Skin of body (tissue), 2 donors: ENCODE data around the gene GID8. TPM values are rescaled to one million over a fixed set of nuclear protein-coding genes. Genes with fewer than 3 reads are reported as not detected.

Experiments
- DNase-seq: peaks from one replicate; lab custom pipeline; 2025; lab: John Stamatoyannopoulos, UW
- total RNA-seq: library from RNA; depleted of rRNA; stranded (reverse); fragments of >200 nt; gene quantifications from one replicate; pipeline ENCODE4 v1.2.3, GENCODE V29; 2014

GID8 gene
- total RNA-seq, 1 donor from 2014 or later = 41.8 TPM

DNA sequence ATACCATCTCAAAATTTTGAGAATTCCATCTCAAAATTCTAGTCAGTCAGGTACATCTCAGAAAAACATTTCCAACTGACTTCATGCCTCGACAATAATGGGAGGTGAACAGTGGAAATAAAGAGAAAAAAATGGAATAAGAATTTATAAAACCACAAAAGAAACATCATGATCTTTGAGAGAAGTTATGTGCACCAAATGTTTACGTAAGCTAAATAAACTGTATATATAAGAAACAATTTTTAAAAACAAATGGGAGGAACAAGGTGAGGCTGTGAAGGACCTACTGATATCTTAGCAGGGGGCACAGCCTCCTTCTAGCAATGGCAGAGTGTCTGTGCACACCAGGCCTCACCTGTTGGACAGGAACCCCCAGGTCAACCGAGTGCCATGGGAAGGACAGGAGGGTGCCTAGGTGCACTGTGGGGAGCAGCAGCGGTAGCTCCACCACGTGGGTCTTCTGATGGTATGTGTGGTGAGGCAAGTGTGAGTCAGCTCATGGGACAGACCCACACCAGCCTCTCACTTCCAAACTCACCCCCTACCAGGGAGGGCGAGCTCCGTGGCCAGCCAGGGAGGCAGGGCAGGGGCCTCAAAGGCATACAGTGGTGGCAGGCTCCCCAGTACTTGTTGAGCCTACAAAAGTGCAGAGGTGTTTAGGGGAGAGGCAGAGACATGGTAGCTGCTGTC is 34.9 kb upstream of the GID8 start:
- DNase-seq = no peak

DNA sequence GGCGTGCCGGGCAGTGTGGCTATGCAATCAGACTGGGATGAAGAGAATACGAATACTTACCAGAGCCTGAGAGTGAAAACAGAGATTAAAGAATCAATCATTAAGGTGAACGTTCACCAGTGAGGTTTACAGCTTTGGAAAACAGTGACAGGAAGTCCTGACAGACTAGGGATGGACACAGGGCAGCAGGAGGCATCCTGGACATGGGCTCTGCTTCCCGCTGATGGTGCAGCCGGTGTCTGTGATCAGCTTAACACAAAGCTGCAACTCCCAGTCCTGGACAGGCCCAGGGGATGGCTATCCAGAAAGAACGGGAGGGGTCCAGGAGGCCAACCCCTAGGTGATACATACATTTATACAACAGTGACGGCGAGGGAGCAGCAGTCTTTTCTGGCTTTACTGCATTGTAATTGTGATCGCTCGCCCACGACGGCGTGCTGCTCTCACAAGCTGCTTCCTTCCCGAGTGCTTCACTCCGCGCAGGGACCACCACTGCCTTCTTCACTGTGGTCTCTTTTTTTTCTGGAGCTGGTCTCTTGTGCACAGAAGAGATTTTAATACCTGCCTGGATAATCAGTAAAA is 32.3 kb upstream of the GID8 start:
- DNase-seq = no peak

DNA sequence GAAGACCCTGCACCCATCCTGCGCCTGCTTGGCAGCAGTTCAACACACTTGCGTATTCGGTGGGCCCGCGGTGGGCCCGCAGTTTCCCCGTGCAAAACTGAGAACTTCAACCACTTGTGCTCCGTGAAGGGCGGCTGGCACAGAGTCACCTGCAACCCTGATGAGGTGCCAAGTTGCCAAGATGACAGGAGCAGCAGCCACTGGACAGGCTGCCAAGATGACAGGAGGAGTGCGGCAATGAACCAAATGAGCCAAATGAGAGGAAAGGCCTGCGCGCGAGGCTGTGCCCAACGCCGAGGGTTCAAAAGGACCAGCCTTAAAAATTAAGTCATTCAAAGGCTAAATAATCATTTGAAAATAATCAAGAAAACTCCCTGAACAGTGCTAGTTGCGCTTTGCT is 31.7 kb upstream of the GID8 start:
- no peak for DNase-seq

GRCh38 chr20:62906647-62907375 is 31.1 kb upstream of the GID8 start:
- no peak for DNase-seq

DNA sequence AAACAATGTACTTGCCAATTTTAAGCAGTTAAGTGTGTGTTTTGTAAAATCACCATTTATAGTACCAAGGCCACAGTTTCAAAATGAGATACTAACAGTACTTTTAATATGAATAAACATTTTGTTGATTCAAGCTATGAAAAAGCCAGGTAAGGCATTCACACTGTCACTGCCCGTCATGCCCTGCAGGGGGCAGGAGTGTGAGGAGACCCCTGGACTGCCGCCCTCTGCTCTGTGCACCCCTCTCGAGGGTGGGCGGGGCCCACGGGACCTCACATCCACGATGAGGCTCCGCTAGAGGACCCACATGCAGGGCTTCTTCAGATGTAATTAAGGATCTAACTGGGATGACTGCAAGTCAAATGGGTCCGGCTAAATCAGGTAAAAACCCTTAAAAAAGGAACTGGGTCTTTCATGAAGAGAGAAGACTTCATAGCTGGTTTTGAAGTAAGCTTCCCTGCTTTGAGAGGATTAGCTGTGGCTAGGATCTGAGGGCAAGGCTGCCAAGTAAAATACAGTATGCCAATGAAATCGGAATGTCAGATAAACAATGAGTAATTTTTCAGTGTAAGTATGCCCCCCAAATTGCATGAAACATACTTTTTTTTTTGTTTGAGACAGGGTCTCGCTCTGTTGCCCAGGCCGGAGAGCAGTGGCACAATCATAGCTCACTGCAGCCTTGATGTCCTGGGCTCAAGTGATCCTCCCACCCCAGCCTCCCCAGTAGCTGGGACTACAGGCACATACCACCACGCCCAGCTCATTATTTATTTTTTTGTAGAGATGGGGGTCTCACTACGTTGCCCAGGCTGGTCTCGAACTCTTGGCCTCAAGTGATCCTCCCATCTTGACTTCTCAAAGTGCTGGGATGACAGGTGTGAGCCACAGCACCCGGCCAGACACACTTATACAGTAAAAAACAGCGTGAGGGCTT is 30.3 kb upstream of the GID8 start:
- DNase-seq = no peak

- DNase-seq = no peak
Measured at GRCh38 chr20:62908971-62909791, 28.8 kb upstream of the GID8 start.

DNA sequence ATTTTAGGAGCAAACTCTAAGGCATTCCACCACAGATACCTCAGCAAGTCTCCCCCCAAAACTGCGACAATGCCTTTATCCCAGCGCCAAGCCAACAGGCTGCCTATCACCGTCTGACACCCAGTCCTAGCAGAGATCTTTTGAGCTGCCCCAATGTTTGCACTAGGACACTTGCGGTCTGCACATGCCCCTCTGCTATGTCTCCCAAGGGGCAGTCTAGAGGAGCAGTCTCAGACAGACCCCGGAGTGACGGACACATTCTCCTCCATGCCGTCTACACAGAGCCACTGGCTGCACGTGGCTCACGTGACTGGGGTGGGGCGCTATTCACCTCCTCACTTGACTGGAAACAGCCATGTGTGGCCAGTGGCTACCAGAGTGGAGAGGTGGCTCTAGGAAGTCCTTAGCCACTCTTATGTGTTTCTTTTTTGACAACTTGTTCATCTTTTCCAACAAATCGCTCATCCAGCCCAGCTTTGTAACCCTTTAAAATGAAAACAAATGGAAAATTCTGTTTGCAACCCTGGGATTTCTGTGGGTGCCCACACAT is 27.7 kb upstream of the GID8 start:
- DNase-seq = no peak

GRCh38 chr20:62910777-62911497 is 27.0 kb upstream of the GID8 start:
- no peak for DNase-seq

- no peak for DNase-seq
Measured at GRCh38 chr20:62911701-62912280, 26.2 kb upstream of the GID8 start.

DNA sequence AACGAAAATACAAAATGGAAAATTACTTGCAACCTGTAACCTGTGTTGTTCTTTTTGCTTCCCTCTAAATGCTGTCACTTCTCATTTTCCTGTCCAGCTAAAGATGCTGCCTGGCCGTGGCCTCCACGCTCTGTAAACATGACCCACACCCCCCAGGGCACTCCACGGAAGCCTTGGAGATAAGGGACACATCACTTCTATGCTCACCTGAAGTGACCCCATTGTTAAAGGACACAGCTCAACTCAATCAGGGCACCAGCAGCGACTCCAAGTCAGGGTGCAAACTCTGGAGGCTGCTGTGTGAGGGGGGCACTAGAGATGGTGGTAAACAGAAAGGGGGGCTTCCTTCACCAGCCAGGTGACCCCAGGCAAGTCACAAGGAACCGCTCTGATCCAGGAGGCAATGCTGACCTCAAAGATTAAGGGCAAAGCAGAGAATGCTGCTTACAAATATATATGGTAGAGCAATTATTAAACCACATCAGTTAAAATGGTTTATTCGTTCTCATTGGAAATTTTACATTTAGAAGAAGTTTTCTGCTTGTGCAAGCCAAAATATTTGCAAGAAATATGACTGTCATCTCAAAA is 24.8 kb upstream of the GID8 start:
- DNase-seq = no peak

- DNase-seq = no peak
Measured at GRCh38 chr20:62914436-62914835, 23.5 kb upstream of the GID8 start.

DNA sequence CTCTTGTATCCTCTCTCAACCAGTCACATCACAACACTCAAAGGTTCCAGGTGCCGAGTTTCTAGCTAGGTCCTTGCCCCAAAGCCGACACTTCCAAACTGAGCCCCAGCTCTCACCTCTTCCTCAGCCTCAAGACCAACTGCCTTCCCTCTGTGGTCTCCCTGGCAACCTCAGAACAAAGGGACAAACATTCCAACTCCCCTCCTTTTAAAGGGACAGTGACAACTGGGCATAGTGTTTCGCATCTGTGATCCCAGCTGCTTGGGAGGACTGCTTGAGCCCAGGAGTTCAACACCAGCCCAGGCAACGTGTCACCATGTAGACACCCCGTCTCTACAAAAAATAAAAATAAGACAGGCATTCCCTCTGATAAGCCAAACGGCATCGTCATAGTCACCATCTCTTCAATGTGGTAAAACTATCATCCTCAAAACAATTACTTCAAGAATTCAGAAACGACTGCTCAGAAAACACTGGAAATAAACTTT is 22.9 kb upstream of the GID8 start:
- DNase-seq = peak; percentile 17

DNA sequence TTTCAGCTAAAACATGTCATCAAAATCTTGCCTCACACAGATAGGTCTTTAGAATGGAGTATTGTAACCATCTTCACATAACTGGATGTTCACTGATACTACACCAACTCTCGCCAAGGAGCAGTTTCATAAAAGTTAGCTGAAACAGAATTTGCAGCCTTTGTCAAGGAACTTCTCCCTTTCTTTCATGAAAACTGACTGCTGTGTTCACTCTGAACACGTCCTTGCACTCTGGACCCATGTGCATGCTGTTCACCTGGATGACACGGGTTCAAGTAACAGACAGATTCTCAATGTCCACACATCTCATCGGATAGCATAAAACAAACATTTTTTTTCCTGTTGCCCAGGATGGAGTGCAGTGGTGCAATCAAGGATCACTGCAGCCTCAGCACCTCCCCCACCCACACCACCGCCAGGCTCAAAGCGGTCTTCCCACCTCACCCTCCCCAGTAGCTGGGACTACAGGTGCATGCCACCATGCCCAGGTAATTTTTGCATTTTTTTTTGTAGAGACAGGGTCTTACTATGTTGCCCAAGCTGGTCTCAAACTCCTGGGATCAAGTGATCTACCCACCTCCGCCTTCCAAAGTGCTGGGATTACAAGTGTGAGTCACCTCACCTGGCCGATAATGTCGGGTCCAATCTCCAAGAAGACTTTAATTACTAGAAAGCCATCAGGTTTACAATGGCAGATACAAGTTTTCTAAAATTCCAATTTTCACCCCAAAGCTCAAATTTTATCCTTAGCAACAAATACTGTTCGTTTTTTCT is 21.1 kb upstream of the GID8 start:
- no peak for DNase-seq

- no peak for DNase-seq
Measured at GRCh38 chr20:62917720-62918119, 20.2 kb upstream of the GID8 start.

- no peak for DNase-seq
Measured at GRCh38 chr20:62918147-62918546, 19.8 kb upstream of the GID8 start.

DNA sequence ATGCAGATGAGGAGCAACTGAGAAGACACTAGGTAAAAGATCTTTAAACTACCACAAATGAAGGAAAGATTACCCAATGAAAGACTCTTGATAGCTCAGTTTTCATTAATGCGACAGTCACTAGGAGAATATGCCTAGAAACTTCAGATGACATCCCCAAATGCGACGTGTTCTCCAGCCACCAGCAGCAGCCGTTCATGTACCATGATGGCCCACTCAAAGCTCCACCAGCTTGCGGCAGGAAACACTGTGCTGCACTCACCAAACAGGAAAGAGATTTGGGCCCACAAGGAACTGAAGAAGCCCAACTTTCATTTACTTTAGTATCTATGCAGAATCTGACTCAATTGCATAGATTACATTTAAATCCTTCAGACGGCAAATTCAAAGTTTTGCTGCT is 19.1 kb upstream of the GID8 start:
- DNase-seq = no peak

- DNase-seq = no peak
Measured at GRCh38 chr20:62920039-62920645, 17.8 kb upstream of the GID8 start.
